Measurements from ENCODE around the gene IPCEF1. TPM values are rescaled to one million over a fixed set of nuclear protein-coding genes. Genes with fewer than 3 reads are reported as not detected.

IPCEF1 gene
- total RNA-seq, 4 donors from 2014 or later: 0.63 to 5.3 (median 1.9) TPM

DNA sequence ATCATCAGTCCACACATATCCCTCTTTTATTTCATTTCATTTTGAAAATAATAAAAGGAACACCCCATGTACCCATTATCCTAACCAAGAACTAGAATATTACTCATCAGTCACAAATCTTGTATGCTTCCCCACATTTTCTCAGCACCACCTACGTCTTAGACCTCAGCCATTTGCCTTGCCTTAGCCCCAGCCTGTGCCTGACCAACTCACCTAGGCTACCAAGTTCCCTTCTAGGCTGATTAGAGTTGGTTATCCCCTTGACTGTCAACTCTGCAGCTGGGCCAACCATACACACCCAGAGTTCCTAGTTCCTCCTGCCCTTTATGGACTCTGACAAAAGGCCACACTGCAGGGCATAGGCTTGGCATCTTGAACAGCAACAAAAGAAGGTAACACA, 33.4 kb upstream of the IPCEF1 start:
- H3K4me1 ChIP-seq: peaks cover 0 to 22% (median 0%) of the 10 kb centered on the region in 4 donors
- TF ChIP-seq EP300 (IDR thresholded peaks at IDR 0.05) (no peak), POLR2A (IDR thresholded peaks at IDR 0.05) (no peak), CTCF (IDR thresholded peaks at IDR 0.05) (no peak)
- H3K4me3 ChIP-seq: no peak overlapping the region
- no peak for DNase-seq (ENCODE audit: low spot score in 2 of 2)
- no peaks in the 10 kb centered on the region for H3K36me3 ChIP-seq
- 92 to 98% methylated on average over 1 of the region's 1 CpG for WGBS, 2 donors
- H3K27me3 ChIP-seq: no peaks in the 10 kb centered on the region
- H3K27ac ChIP-seq: no peak overlapping the region
- H3K9me3 ChIP-seq: peaks cover 0 to 6% (median 0%) of the 10 kb centered on the region in 4 donors

DNA sequence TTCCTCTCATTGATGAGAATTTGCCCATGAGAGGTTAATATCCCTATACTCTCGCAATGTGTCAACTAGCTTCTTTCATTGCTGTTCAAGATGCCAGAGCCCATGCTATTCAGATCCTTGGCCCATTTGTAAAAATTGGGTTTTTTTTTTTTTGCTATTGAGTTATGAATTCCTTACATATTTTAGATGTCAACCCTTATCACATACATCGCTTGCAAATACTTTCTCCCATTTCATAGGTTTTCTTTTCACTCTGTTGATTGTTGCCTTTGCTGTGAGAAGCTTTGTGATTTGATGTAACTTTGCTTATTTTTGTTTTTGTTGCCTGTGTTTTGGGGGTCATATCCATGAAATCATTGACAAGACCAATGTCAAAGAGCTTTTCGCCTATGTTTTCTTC, 32.2 kb upstream of the IPCEF1 start:
- H3K4me1 ChIP-seq: peaks cover 0 to 9% (median 0%) of the 10 kb centered on the region in 4 donors
- 80 to 82% methylated on average over 3 of the region's 3 CpGs for whole genome bisulfite sequencing, 2 donors
- no peaks in the 10 kb centered on the region for H3K27me3 ChIP-seq
- DNase-seq (ENCODE audit: low spot score in 2 of 2): no peak
- no peak overlapping the region for H3K27ac ChIP-seq
- no peaks in the 10 kb centered on the region for H3K36me3 ChIP-seq
- no peak overlapping the region for H3K4me3 ChIP-seq
- TF ChIP-seq EP300 (IDR thresholded peaks at IDR 0.05) (no peak), CTCF (IDR thresholded peaks at IDR 0.05) (no peak), POLR2A (IDR thresholded peaks at IDR 0.05) (no peak)
- H3K9me3 ChIP-seq: peaks cover 0 to 6% (median 0%) of the 10 kb centered on the region in 4 donors

GRCh38 chr6:154386848-154387717, 30.5 kb upstream of the IPCEF1 start:
- DNase-seq (ENCODE audit: low spot score in 2 of 2): no peak
- H3K4me3 ChIP-seq: no peak overlapping the region
- WGBS, 2 donors: 60 to 82% methylated on average over 5 of the region's 5 CpGs
- no peaks in the 10 kb centered on the region for H3K27me3 ChIP-seq
- H3K27ac ChIP-seq: no peak overlapping the region
- H3K4me1 ChIP-seq: peaks cover 0 to 5% (median 0%) of the 10 kb centered on the region in 4 donors
- TF ChIP-seq POLR2A (IDR thresholded peaks at IDR 0.05): no peak
- no peak for TF ChIP-seq EP300 (IDR thresholded peaks at IDR 0.05)
- TF ChIP-seq CTCF (IDR thresholded peaks at IDR 0.05): no peak
- no peaks in the 10 kb centered on the region for H3K36me3 ChIP-seq
- H3K9me3 ChIP-seq: peaks cover 0 to 12% (median 0%) of the 10 kb centered on the region in 4 donors

DNA sequence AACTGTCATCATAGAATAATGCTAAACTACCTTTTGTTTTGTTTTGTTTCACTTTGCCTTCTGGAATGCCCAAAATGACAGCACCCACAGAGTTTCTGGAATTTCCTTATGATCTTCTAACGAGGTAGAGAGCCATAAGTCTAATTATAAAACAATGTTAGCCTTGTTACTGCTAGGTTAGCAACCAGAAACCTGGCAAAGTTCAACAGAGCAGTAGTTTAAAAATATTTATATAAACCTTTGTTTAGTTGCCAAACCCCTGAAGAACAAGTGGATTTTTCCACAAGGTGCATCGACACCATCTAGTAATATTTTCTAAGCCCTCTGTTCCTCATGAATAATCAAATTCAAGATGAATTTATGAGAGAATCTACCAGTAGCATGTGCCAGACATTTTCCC, 27.6 kb upstream of the IPCEF1 start:
- Histone ChIP-seq H3K4me3 (no peak overlapping the region), H3K36me3 (no peaks in the 10 kb centered on the region), H3K9me3 (peaks cover 0 to 6% (median 0%) of the 10 kb centered on the region in 4 donors), H3K4me1 (peaks cover 0 to 16% (median 3%) of the 10 kb centered on the region in 4 donors), H3K27ac (no peak overlapping the region), H3K27me3 (no peaks in the 10 kb centered on the region)
- no peak for DNase-seq (ENCODE audit: low spot score in 2 of 2)
- no peak for TF ChIP-seq CTCF (IDR thresholded peaks at IDR 0.05)
- no peak for TF ChIP-seq POLR2A (IDR thresholded peaks at IDR 0.05)
- no peak for TF ChIP-seq EP300 (IDR thresholded peaks at IDR 0.05)
- WGBS, 2 donors: 37 to 49% methylated on average over 2 of the region's 2 CpGs

GRCh38 chr6:154383273-154383672, 26.7 kb upstream of the IPCEF1 start:
- no peak overlapping the region for H3K27ac ChIP-seq
- no peaks in the 10 kb centered on the region for H3K36me3 ChIP-seq
- DNase-seq (ENCODE audit: low spot score in 2 of 2): no peak
- peaks cover 0 to 16% (median 3%) of the 10 kb centered on the region in 4 donors for H3K4me1 ChIP-seq
- 93 to 99% methylated on average over 6 of the region's 6 CpGs for WGBS, 2 donors
- peaks cover 0 to 6% (median 0%) of the 10 kb centered on the region in 4 donors for H3K9me3 ChIP-seq
- no peak for TF ChIP-seq CTCF (IDR thresholded peaks at IDR 0.05)
- TF ChIP-seq POLR2A (IDR thresholded peaks at IDR 0.05): no peak
- no peak for TF ChIP-seq EP300 (IDR thresholded peaks at IDR 0.05)
- no peak overlapping the region for H3K4me3 ChIP-seq
- no peaks in the 10 kb centered on the region for H3K27me3 ChIP-seq

Data from tibial nerve (tissue), 4 donors.